SK-N-SH treated with all-trans-retinoic acid at 6 μM for 48 hours (cell line): Measurements from ENCODE around the gene CAGE1.
"Not testable (repeated sequence)": the region's sequence is repeated elsewhere in the genome, so short reads cannot be mapped to it uniquely, and the experiment has no call there.

Source experiments
- ATAC-seq: fragments of 200-7000 bp; cut with Tn5 transposase; 3 replicates; pipeline ENCODE4 v1.9.1; 2020; ENCODE audit warnings: mild to moderate bottlenecking, moderate library complexity
- ARNTL ChIP-seq: fragments of 450-650 bp; formaldehyde crosslinking; IDR thresholded peaks from 2 replicates; pipeline ENCODE4 v1.5.0; 2020; ENCODE audit warnings: low read depth, mild to moderate bottlenecking, moderate library complexity, borderline replicate concordance
- BACH2 ChIP-seq: fragments of 250-450 bp; sonication (Bioruptor Pico); IDR thresholded peaks from 2 replicates; pipeline ENCODE4 v1.9.0; 2021; ENCODE audit warnings: mild to moderate bottlenecking, borderline replicate concordance
- CSDC2 ChIP-seq: fragments of 250-450 bp; sonication (Bioruptor Pico); IDR thresholded peaks from 2 replicates; pipeline ENCODE4 v1.5.0; 2020; ENCODE audit warnings: mild to moderate bottlenecking, moderate library complexity
- CSRNP3 ChIP-seq: fragments of 250-450 bp; sonication (Bioruptor Pico); IDR thresholded peaks from 2 replicates; pipeline ENCODE4 v1.5.1; 2021; ENCODE audit warnings: mild to moderate bottlenecking, moderate library complexity
- ESRRG ChIP-seq: fragments of 250-450 bp; sonication (Bioruptor Pico); IDR thresholded peaks from 2 replicates; pipeline ENCODE4 v1.6.1; 2021; ENCODE audit warnings: mild to moderate bottlenecking
- GLIS3 ChIP-seq: fragments of 250-450 bp; sonication (Bioruptor Pico); IDR thresholded peaks from 2 replicates; pipeline ENCODE4 v1.5.0; 2020; ENCODE audit warnings: mild to moderate bottlenecking, moderate library complexity
- ISL1 ChIP-seq: fragments of 250-450 bp; sonication (Bioruptor Pico); IDR thresholded peaks from 2 replicates; pipeline ENCODE4 v2.1.2; 2022; ENCODE audit warnings: mild to moderate bottlenecking, moderate library complexity
- OSR1 ChIP-seq: fragments of 250-450 bp; sonication (Bioruptor Pico); IDR thresholded peaks from 2 replicates; pipeline ENCODE4 v1.8.0; 2022; ENCODE audit warnings: moderate library complexity, mild to moderate bottlenecking, inconsistent platforms
- PPARA ChIP-seq: fragments of 250-450 bp; sonication (Bioruptor Pico); IDR thresholded peaks from 2 replicates; pipeline ENCODE4 v1.5.0; 2020; ENCODE audit warnings: mild to moderate bottlenecking, borderline replicate concordance
- RARB ChIP-seq: fragments of 250-450 bp; sonication (Bioruptor Pico); IDR thresholded peaks from 2 replicates; pipeline ENCODE4 v1.8.0; 2021; ENCODE audit warnings: mild to moderate bottlenecking, moderate library complexity
- SNAI2 ChIP-seq: fragments of 250-450 bp; sonication (Bioruptor Pico); IDR thresholded peaks from 2 replicates; pipeline ENCODE4 v1.5.0; 2020; ENCODE audit warnings: mild to moderate bottlenecking, moderate library complexity
- TCF4 ChIP-seq: fragments of 250-450 bp; sonication (Bioruptor Pico); IDR thresholded peaks from 2 replicates; pipeline ENCODE4 v1.8.0; 2021; ENCODE audit warnings: mild to moderate bottlenecking, moderate library complexity, borderline replicate concordance
- TSHZ2 ChIP-seq: fragments of 250-450 bp; sonication (Bioruptor Pico); IDR thresholded peaks from 2 replicates; pipeline ENCODE4 v1.5.0; 2020; ENCODE audit warnings: mild to moderate bottlenecking, moderate library complexity
- ZC3H10 ChIP-seq: fragments of 250-450 bp; sonication (Bioruptor Pico); IDR thresholded peaks from 2 replicates; pipeline ENCODE4 v1.5.1; 2021; ENCODE audit warnings: mild to moderate bottlenecking, moderate library complexity
- ZFP3 ChIP-seq: fragments of 250-450 bp; sonication (Bioruptor Pico); IDR thresholded peaks from 2 replicates; pipeline ENCODE4 v1.5.0; 2020; ENCODE audit warnings: mild to moderate bottlenecking, moderate library complexity
- ZFP30 ChIP-seq: fragments of 450-650 bp; formaldehyde crosslinking; IDR thresholded peaks from 2 replicates; pipeline ENCODE4 v1.5.0; 2022; ENCODE audit warnings: mild to moderate bottlenecking, moderate library complexity
- ZNF565 ChIP-seq: fragments of 450-650 bp; formaldehyde crosslinking; conservative IDR thresholded peaks from 2 replicates; pipeline ENCODE4 v1.5.0; 2020; ENCODE audit warnings: low read depth, mild to moderate bottlenecking, moderate library complexity
- ZNF70 ChIP-seq: fragments of 450-650 bp; formaldehyde crosslinking; IDR thresholded peaks from 2 replicates; pipeline ENCODE4 v1.5.0; 2020; ENCODE audit warnings: mild to moderate bottlenecking, moderate library complexity
- ZNF8 ChIP-seq: fragments of 450-650 bp; formaldehyde crosslinking; IDR thresholded peaks from 2 replicates; pipeline ENCODE4 v1.5.0; 2020; ENCODE audit warnings: mild to moderate bottlenecking, moderate library complexity
- TF ChIP-seq, protein P1 (sequence below): fragments of 250-450 bp; sonication (Bioruptor Pico); IDR thresholded peaks from 2 replicates; pipeline ENCODE4 v1.8.0; 2021; ENCODE audit warnings: low read depth, mild to moderate bottlenecking, moderate library complexity, borderline replicate concordance
- TF ChIP-seq, protein P2 (sequence below): fragments of 250-450 bp; sonication (Bioruptor Pico); IDR thresholded peaks from 2 replicates; pipeline ENCODE4 v1.8.0; 2020; ENCODE audit warnings: mild to moderate bottlenecking, moderate library complexity, borderline replicate concordance

The CAGE1 gene

DNA sequence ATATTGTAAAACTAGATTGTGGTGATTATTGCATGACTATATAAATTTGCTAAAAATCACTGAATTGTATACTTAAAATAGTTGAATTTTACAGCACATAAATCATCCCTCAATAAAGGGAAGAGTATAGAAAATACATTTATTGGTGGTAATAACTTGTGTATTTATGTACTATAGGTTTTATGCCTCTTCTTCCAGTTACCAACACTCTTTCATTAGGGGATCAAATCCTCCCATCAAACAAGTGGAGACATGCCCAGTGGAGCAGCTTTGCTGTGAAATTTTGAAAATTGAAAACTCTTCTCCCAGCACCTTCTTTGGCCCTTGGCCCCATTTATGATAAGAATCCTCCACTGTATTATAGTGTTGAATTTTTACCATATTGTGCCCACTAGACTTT, 66.5 kb downstream of the CAGE1 start (continued):
- no peak for TF ChIP-seq CSRNP3 (CRISPR knock-in tag)
- TF ChIP-seq, protein P1, sequence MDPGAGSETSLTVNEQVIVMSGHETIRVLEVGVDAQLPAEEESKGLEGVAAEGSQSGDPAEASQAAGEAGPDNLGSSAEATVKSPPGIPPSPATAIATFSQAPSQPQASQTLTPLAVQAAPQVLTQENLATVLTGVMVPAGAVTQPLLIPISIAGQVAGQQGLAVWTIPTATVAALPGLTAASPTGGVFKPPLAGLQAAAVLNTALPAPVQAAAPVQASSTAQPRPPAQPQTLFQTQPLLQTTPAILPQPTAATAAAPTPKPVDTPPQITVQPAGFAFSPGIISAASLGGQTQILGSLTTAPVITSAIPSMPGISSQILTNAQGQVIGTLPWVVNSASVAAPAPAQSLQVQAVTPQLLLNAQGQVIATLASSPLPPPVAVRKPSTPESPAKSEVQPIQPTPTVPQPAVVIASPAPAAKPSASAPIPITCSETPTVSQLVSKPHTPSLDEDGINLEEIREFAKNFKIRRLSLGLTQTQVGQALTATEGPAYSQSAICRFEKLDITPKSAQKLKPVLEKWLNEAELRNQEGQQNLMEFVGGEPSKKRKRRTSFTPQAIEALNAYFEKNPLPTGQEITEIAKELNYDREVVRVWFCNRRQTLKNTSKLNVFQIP (CRISPR knock-in tag) = no peak
- TF ChIP-seq CSDC2 (CRISPR knock-in tag) = no peak
- TF ChIP-seq, protein P2, sequence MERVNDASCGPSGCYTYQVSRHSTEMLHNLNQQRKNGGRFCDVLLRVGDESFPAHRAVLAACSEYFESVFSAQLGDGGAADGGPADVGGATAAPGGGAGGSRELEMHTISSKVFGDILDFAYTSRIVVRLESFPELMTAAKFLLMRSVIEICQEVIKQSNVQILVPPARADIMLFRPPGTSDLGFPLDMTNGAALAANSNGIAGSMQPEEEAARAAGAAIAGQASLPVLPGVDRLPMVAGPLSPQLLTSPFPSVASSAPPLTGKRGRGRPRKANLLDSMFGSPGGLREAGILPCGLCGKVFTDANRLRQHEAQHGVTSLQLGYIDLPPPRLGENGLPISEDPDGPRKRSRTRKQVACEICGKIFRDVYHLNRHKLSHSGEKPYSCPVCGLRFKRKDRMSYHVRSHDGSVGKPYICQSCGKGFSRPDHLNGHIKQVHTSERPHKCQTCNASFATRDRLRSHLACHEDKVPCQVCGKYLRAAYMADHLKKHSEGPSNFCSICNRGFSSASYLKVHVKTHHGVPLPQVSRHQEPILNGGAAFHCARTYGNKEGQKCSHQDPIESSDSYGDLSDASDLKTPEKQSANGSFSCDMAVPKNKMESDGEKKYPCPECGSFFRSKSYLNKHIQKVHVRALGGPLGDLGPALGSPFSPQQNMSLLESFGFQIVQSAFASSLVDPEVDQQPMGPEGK = no peak
- TF ChIP-seq ZNF70 (CRISPR knock-in tag) = no peak
- TF ChIP-seq PPARA (CRISPR knock-in tag) = no peak
- no peak for TF ChIP-seq ARNTL (CRISPR knock-in tag)
- no peak for TF ChIP-seq ZFP3 (CRISPR knock-in tag)
- no peak for TF ChIP-seq ISL1 (CRISPR knock-in tag)
- no peak for TF ChIP-seq ZFP30 (CRISPR knock-in tag)

DNA sequence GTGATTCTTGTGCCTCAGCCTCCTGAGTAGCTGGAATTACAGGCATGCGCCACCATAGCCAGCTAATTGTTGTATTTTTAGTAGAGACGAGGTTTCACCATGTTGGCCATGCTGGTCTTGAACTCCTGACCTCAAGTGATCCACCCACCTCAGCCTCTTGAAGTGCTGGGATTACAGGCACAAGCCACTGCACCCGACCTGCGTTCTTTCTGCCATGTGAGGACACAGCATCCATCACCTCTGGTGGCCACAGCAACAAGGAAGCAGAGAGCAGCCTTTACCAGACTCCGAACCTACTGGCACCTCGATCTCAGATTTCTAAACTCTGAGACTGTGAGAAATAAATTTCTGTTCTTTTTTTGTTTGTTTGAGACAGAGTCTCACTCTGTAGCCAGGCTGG, 67.7 kb downstream of the CAGE1 start:
- not testable (repeated sequence) for ATAC-seq

- not testable (repeated sequence) for ATAC-seq
Measured at GRCh38 chr6:7319406-7319805, 70.1 kb downstream of the CAGE1 start.

DNA sequence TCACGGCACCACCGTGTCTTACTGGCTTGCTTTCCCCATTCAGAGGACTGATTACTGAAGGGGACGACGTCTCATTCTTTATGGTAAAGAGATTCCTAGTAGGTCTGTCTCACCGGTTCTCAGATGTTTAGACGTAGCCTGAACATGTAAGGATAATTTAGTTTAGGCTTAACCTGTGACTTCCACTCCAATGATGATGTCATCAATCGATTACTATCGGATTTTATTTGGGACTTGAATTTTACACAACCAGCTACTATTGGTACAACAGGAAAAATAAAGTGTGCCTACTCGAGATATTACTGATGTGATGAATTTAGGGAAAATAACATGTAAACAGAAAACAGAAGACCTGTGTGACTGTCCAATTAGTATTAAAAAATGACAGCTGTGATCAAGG, 72.0 kb downstream of the CAGE1 start:
- TF ChIP-seq CSDC2 (CRISPR knock-in tag) = no peak
- no peak for TF ChIP-seq ESRRG (CRISPR knock-in tag)
- TF ChIP-seq ZNF565 (CRISPR knock-in tag) = no peak
- TF ChIP-seq ZNF8 = no peak
- TF ChIP-seq BACH2 (CRISPR knock-in tag) = no peak
- TF ChIP-seq, protein P2 = no peak
- no peak for TF ChIP-seq SNAI2
- no peak for TF ChIP-seq RARB
- no peak for TF ChIP-seq ARNTL (CRISPR knock-in tag)
- no peak for TF ChIP-seq OSR1 (CRISPR knock-in tag)
- no peak for TF ChIP-seq CSRNP3 (CRISPR knock-in tag)
- no peak for TF ChIP-seq ISL1 (CRISPR knock-in tag)
- TF ChIP-seq TCF4 (CRISPR knock-in tag) = no peak
- no peak for TF ChIP-seq ZNF70 (CRISPR knock-in tag)
- TF ChIP-seq ZFP3 (CRISPR knock-in tag) = no peak
- no peak for TF ChIP-seq GLIS3 (CRISPR knock-in tag)
- no peak for TF ChIP-seq ZC3H10 (CRISPR knock-in tag)
- no peak for TF ChIP-seq TSHZ2 (CRISPR knock-in tag)
- ATAC-seq = no peak
